Ecto neural progenitor cell (in vitro differentiated cells): ENCODE data around the gene ARHGAP24.

Experiments
- DNase-seq: peaks from one replicate; pipeline ENCODE4 v3.0.0-alpha.2; 2018; ENCODE audit warnings: low spot score

The ARHGAP24 gene

DNA sequence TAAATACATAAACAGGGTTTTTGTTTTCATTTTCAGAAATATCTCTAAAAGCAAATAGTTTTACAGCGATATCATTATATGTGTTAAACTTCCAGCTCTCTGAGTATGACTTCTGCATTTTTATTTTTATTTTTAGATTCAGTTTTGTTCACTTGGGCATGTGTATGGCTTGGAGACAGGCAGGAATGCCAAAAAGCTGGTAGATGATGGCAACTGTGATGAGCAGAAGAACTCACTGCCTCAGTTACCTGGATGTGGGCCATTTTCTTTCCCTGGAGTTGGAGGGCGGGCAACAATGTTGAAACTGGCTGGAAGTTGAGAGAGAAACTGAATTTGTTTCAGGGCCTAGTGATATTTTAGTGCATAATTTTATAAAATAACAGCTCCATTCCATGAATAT is 266.4 kb downstream of the ARHGAP24 start:
- DNase-seq = no peak

GRCh38 chr4:85741921-85742591 is 267.1 kb downstream of the ARHGAP24 start:
- no peak for DNase-seq

- DNase-seq = no peak
Measured at GRCh38 chr4:85744950-85745349, 270.0 kb downstream of the ARHGAP24 start.

GRCh38 chr4:85745939-85746338 is 271.0 kb downstream of the ARHGAP24 start:
- no peak for DNase-seq

- no peak for DNase-seq
Measured at GRCh38 chr4:85747882-85748491, 273.0 kb downstream of the ARHGAP24 start.

GRCh38 chr4:85748654-85749053 is 273.7 kb downstream of the ARHGAP24 start:
- no peak for DNase-seq

DNA sequence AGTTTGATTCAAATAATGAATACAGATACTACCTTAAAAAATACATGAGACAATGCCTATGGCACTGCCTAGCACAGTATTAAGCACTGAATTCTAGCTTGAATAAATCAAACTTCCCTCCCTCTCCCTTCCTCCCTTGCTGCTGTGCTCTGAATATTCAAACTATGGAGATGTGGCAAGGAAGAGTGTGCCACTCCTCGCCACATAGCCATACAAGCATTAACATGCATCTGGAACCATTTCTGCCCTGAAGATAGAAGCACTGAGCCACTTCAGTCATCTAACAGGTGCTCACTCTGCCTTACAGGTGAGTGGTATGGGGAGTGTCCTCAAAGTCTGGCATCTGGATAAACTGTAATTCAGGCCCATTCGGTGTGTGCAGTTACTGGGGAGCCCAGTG is 276.9 kb downstream of the ARHGAP24 start:
- no peak for DNase-seq

GRCh38 chr4:85755285-85755684 is 280.3 kb downstream of the ARHGAP24 start:
- no peak for DNase-seq

DNA sequence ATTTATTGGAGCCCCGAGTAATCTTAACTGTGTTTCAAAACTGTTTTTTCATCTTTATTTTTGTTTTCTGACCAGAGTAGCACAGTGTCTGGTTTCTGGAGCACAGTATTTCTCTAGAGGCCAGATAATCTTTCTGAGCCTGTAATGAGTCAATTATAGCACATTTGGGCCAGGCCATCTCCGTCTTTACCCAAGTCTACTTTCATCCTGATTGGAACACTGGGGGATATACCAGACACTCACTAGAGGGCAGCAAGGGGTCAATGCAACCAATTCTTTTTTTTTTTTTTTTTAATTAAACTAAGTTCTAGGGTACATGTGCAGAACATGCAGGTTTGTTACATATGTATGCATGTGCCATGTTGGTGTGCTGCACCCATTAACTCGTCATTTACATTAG is 282.0 kb downstream of the ARHGAP24 start:
- DNase-seq = no peak

GRCh38 chr4:85759388-85759787 is 284.4 kb downstream of the ARHGAP24 start:
- no peak for DNase-seq

GRCh38 chr4:85760511-85760910 is 285.6 kb downstream of the ARHGAP24 start:
- DNase-seq = no peak

GRCh38 chr4:85761803-85762528 is 287.0 kb downstream of the ARHGAP24 start:
- no peak for DNase-seq

DNA sequence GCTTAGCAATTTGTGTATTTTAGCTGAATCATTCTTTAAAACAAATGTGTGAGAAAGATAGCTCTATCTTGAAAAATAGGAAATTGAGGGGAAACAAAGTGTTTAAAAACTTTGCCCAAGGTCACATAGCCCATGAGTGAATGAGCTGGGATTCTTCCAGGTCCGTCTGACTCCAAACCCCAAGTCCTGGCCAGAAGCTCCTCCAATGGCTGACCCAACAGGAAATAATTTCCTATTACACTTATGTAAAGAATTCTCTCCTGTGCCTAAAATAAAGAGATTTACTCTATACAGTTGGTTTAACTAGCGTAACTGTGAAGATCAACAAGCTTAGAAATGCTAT is 287.6 kb downstream of the ARHGAP24 start:
- no peak for DNase-seq

DNA sequence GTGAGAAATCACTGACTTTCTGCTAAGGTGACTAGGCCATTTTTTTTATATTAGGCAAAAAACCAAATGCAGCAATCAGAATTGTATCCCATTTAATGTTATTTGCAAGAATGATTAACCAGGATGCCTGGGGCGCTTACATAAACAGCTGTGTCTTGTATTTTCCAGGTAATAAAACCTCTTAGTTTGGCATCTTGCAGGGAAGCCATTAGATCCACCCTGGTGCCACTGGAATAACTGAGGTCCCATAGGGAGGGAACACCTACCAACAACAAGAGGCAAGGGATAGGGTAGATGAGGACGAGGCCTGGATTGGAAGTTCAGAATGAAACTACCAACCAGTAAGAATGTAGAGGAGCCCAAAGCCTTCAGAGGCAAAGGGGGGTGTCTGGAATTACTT is 288.3 kb downstream of the ARHGAP24 start:
- DNase-seq = no peak

- no peak for DNase-seq
Measured at GRCh38 chr4:85767649-85768048, 292.7 kb downstream of the ARHGAP24 start.

DNA sequence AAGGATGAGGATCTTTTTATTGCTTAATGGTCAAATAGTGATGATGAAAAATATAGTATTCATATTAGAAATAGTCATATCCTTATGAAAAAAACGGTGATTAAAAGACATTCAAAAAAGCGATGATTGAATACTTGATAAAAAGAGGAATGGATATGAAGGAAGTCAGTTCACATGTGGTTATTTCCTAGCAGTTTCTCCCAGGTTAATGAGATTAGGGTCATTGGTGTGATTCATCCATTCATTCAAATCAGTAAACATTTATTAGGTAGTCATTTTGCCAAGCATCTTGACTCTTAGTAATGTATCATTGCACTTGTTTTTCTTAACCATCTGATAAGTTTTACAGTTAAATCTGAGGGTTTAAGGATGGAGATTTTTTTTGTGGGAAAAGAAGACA is 294.1 kb downstream of the ARHGAP24 start:
- DNase-seq = no peak

DNA sequence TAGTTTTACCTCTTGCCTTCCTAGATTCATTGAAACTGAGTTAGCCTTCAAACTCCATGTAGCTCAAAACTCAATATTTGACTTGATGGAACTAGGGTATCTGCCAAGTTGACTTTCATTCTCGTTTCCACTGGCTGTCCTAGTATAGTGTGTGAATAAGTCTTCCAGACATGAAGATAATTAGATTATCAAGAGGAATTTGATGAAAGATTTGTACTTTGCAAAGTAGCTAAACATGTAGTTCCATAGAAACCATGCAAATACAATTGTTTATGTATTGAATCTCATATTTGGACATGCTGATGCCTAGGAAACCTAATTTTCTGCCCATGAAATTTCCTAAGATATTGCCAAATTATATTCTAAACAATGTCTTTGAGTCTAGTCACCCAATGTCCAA is 297.5 kb downstream of the ARHGAP24 start:
- no peak for DNase-seq

- DNase-seq = no peak
Measured at GRCh38 chr4:85773372-85773771, 298.4 kb downstream of the ARHGAP24 start.

DNA sequence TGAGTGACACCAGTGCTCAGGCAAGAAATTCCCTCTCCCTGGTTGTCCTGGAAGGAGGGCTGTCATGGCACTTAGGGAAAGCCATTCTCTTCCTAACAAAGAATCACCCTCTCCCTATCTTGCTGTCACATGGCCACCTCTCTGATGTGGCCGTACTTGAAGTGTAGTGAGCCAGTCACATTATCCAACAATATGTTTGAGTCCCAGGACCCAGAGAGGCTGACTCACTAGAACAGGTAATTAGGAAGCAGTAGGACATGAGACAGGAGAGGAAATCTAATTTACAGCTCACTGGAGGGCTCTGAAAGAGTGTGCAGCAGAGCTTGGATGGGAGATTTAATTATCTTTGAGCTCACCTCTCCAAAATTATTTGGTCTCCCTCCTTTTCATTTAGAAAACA is 299.1 kb downstream of the ARHGAP24 start:
- no peak for DNase-seq

GRCh38 chr4:85774489-85774888 is 299.5 kb downstream of the ARHGAP24 start:
- DNase-seq = no peak

GRCh38 chr4:85776096-85776495 is 301.1 kb downstream of the ARHGAP24 start:
- no peak for DNase-seq

- no peak for DNase-seq
Measured at GRCh38 chr4:85776579-85776978, 301.6 kb downstream of the ARHGAP24 start.

DNA sequence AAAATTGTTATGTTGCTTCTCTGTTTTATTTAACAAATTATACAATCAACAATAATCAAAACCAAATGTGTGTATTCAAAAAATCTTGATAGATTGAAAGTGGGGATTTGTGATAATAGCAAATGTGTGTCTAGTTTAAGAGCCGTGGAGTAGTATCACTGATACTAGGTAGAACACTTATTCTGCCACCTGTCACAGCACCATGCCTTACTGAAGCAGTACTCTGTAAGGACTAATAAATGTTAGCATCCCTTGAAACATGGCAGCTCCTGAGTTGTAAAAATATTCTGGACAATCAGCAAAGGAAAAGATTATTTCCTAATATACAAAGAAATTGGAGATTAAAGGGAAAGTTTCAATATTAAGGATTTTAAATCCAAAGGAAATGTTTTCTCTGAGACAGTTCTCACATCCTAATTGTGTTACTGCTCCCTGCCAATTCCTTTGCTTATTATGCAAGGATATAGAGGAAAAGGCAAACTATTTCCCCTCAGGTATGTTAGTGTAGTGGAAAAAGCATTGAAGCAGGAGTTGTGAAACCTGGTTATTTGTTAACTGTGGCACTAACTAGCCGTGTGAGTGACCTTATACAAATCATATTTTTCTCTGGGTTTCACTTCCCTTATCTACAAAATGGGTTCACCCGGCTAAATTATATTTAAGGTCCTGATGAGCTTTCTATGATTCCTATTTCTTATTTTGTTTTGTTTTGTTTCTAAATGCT is 303.1 kb downstream of the ARHGAP24 start:
- DNase-seq = no peak
